Measurements from ENCODE around the gene DLEC1.
"Not testable (repeated sequence)": the region's sequence is repeated elsewhere in the genome, so short reads cannot be mapped to it uniquely, and the experiment has no call there.

The DLEC1 gene

GRCh38 chr3:38084334-38085310, 45.6 kb downstream of the DLEC1 start:
- no peak for DNase-seq

- no peak for DNase-seq
These were observed 46.4 kb downstream of the DLEC1 start for GRCh38 chr3:38085311-38085942.

GRCh38 chr3:38085943-38086324, 46.9 kb downstream of the DLEC1 start:
- no peak for DNase-seq

GRCh38 chr3:38086496-38086895, 47.5 kb downstream of the DLEC1 start:
- DNase-seq = no peak

- DNase-seq = not testable (repeated sequence)
These were observed 48.3 kb downstream of the DLEC1 start for GRCh38 chr3:38087278-38087677.

GRCh38 chr3:38088126-38089078, 49.4 kb downstream of the DLEC1 start:
- no peak for DNase-seq

- DNase-seq = no peak
These were observed 50.2 kb downstream of the DLEC1 start for GRCh38 chr3:38089163-38089562.

GRCh38 chr3:38090453-38090852, 51.4 kb downstream of the DLEC1 start:
- DNase-seq = no peak

- DNase-seq = no peak
These were observed 56.0 kb downstream of the DLEC1 start for GRCh38 chr3:38094999-38095398.

GRCh38 chr3:38095669-38096483, 56.9 kb downstream of the DLEC1 start:
- no peak for DNase-seq

- DNase-seq = no peak
These were observed 58.7 kb downstream of the DLEC1 start for GRCh38 chr3:38097446-38098375.

GRCh38 chr3:38098376-38098723, 59.3 kb downstream of the DLEC1 start:
- no peak for DNase-seq

GRCh38 chr3:38099518-38099917, 60.5 kb downstream of the DLEC1 start:
- no peak for DNase-seq

- DNase-seq = no peak
These were observed 61.5 kb downstream of the DLEC1 start for GRCh38 chr3:38100498-38100897.

GRCh38 chr3:38101811-38102443, 62.9 kb downstream of the DLEC1 start:
- no peak for DNase-seq

- no peak for DNase-seq
These were observed 63.4 kb downstream of the DLEC1 start for GRCh38 chr3:38102444-38102814.

GRCh38 chr3:38105525-38105924, 66.5 kb downstream of the DLEC1 start:
- no peak for DNase-seq

- DNase-seq = no peak
These were observed 69.1 kb downstream of the DLEC1 start for GRCh38 chr3:38107911-38108648.

- DNase-seq = no peak
These were observed 69.9 kb downstream of the DLEC1 start for GRCh38 chr3:38108649-38109579.
